Activated CD8-positive, alpha-beta T cell treated with anti-CD3 and anti-CD28 coated beads for 36 hours (primary cell): ENCODE data around the gene TEAD4. TPM values are rescaled to one million over a fixed set of nuclear protein-coding genes. Genes with fewer than 3 reads are reported as not detected.

Experiments
- ATAC-seq: fragments of 200-7000 bp; cut with Tn5 transposase; one replicate; pipeline ENCODE4 v1.10.0; 2021; ENCODE audit warnings: mild to moderate bottlenecking, moderate library complexity
- CTCF ChIA-PET: fragments of 350-600 bp; sonication (Branson Sonifier 250); formaldehyde crosslinking; loops from one replicate; lab custom pipeline; 2021; ENCODE audit warnings: antibody characterized with exemption; lab: Charles Lee
- POLR2A ChIA-PET: fragments of 350-600 bp; sonication (Branson Sonifier 250); formaldehyde crosslinking; loops from one replicate; lab custom pipeline; 2021; ENCODE audit warnings: antibody characterized with exemption; lab: Charles Lee
- DNase-seq: peaks from one replicate; pipeline ENCODE4 v3.0.0-alpha.2; 2020
- H3K27ac Mint-ChIP-seq: one replicate; pipeline ENCODE4 v1.8.0; 2021; ENCODE audit warnings: mild to moderate bottlenecking, mixed read lengths
- H3K27me3 Mint-ChIP-seq: one replicate; pipeline ENCODE4 v1.8.0; 2021; ENCODE audit warnings: mixed read lengths
- H3K36me3 Mint-ChIP-seq: one replicate; pipeline ENCODE4 v1.8.0; 2021; ENCODE audit warnings: low read depth, mixed read lengths
- H3K4me1 Mint-ChIP-seq: one replicate; pipeline ENCODE4 v1.8.0; 2021; ENCODE audit warnings: low read depth, mixed read lengths
- H3K4me3 Mint-ChIP-seq: one replicate; pipeline ENCODE4 v1.8.0; 2021; ENCODE audit warnings: mild to moderate bottlenecking, moderate library complexity, mixed read lengths
- H3K9me3 Mint-ChIP-seq: one replicate; pipeline ENCODE4 v1.8.0; 2021; ENCODE audit warnings: mixed read lengths
- CTCF ChIP-seq: fragments of 200-600 bp; IDR thresholded peaks from one replicate; pipeline ENCODE4 v1.8.0; 2022; ENCODE audit warnings: antibody characterized with exemption, mild to moderate bottlenecking
- intact Hi-C: fragments of 100-400 bp; cut with micrococcal nuclease; formaldehyde crosslinking; loops from one replicate; pipeline ENCODE4 v1.10.0; 2022
- total RNA-seq, 2 experiments: library from RNA; stranded (reverse); gene quantifications; one replicate each; pipeline ENCODE4 v1.2.3, GENCODE V29; 2021

TEAD4 gene
- total RNA-seq, 2 experiments from 2014 or later, result 4.5 to 4.6 TPM

- H3K27ac Mint-ChIP-seq, result no peak overlapping the region
- CTCF ChIA-PET, result no interaction called here
- intact Hi-C loops, result no loop called here
- H3K9me3 Mint-ChIP-seq, result no peaks in the 10 kb centered on the region
- no peak for TF ChIP-seq CTCF
- no peak overlapping the region for H3K4me3 Mint-ChIP-seq
- ATAC-seq, result no peak
- POLR2A ChIA-PET, result no interaction called here
- no peak for DNase-seq
- H3K27me3 Mint-ChIP-seq, result peaks cover 3% of the 10 kb centered on the region
- H3K4me1 Mint-ChIP-seq, result no peaks in the 10 kb centered on the region
- no peaks in the 10 kb centered on the region for H3K36me3 Mint-ChIP-seq
These were observed 46.5 kb downstream of the TEAD4 start for GRCh38 chr12:3005736-3006135.

- Mint-ChIP-seq H3K4me1 (no peaks in the 10 kb centered on the region), H3K27ac (no peak overlapping the region), H3K4me3 (no peak overlapping the region), H3K36me3 (no peaks in the 10 kb centered on the region), H3K9me3 (no peaks in the 10 kb centered on the region), H3K27me3 (peaks cover 5% of the 10 kb centered on the region)
- CTCF ChIA-PET, result no interaction called here
- intact Hi-C loops, result no loop called here
- ATAC-seq, result no peak
- POLR2A ChIA-PET, result no interaction called here
- DNase-seq, result no peak
- no peak for TF ChIP-seq CTCF
These were observed 50.6 kb downstream of the TEAD4 start for GRCh38 chr12:3009780-3010179.

- H3K4me1 Mint-ChIP-seq, result peaks cover 2% of the 10 kb centered on the region
- no peak for TF ChIP-seq CTCF
- H3K36me3 Mint-ChIP-seq, result no peaks in the 10 kb centered on the region
- CTCF ChIA-PET, result no interaction called here
- no peak for ATAC-seq
- H3K9me3 Mint-ChIP-seq, result no peaks in the 10 kb centered on the region
- H3K27me3 Mint-ChIP-seq, result peaks cover 2% of the 10 kb centered on the region
- H3K4me3 Mint-ChIP-seq, result no peak overlapping the region
- POLR2A ChIA-PET, result no interaction called here
- no peak for DNase-seq
- H3K27ac Mint-ChIP-seq, result no peak overlapping the region
- intact Hi-C loops, result no loop called here
These were observed 51.2 kb downstream of the TEAD4 start for GRCh38 chr12:3010214-3010930.

- CTCF ChIA-PET, result no interaction called here
- no peak for TF ChIP-seq CTCF
These were observed 53.6 kb downstream of the TEAD4 start for GRCh38 chr12:3012786-3013185.

GRCh38 chr12:3014641-3015040 is 55.4 kb downstream of the TEAD4 start:
- H3K9me3 Mint-ChIP-seq, result no peaks in the 10 kb centered on the region
- H3K4me1 Mint-ChIP-seq, result peaks cover 2% of the 10 kb centered on the region
- H3K27ac Mint-ChIP-seq, result no peak overlapping the region
- H3K27me3 Mint-ChIP-seq, result peaks cover 3% of the 10 kb centered on the region
- ATAC-seq, result no peak
- no peak overlapping the region for H3K4me3 Mint-ChIP-seq
- H3K36me3 Mint-ChIP-seq, result no peaks in the 10 kb centered on the region
- DNase-seq, result no peak
- CTCF ChIA-PET, result no interaction called here
- intact Hi-C loops, result no loop called here
- POLR2A ChIA-PET, result no interaction called here
- TF ChIP-seq CTCF, result no peak

More at GRCh38 chr12:3012786-3013185, 53.6 kb downstream of the TEAD4 start:
- Mint-ChIP-seq H3K27ac (no peak overlapping the region), H3K4me1 (peaks cover 2% of the 10 kb centered on the region), H3K36me3 (no peaks in the 10 kb centered on the region), H3K27me3 (peaks cover 3% of the 10 kb centered on the region), H3K9me3 (no peaks in the 10 kb centered on the region), H3K4me3 (no peak overlapping the region)
- intact Hi-C loops, result no loop called here
- ATAC-seq (no peak), DNase-seq (no peak)
- POLR2A ChIA-PET, result no interaction called here
